Measurements from ENCODE around the gene CPTP.
A peak's percentile ranks its signal among the peaks of the same experiment; 100 is the strongest.

Gene CPTP

GRCh38 chr1:1373051-1373814 is 48.6 kb downstream of the CPTP start:
- peaks cover 26% of the 10 kb centered on the region for H3K79me1 ChIP-seq (ENCODE audit: low read depth, low read length)
- no peak overlapping the region for H3K14ac ChIP-seq (ENCODE audit: low read length)
- H2BK12ac ChIP-seq (ENCODE audit: low read length), result no peak overlapping the region
- H3K4me3 ChIP-seq (ENCODE audit: low read length in 2 of 2), result peak overlapping the region in 1 of 2 donors; percentile 95
- no peak overlapping the region for H3K18ac ChIP-seq (ENCODE audit: low read length)
- H3K9me3 ChIP-seq (replicated peaks in 1 of 2; ENCODE audit: control insufficient read depth in 2 of 2, insufficient read depth in 1 of 2, low read depth in 1 of 2, low read length in 2 of 2), result no peaks in the 10 kb centered on the region
- no peak overlapping the region for H4K91ac ChIP-seq (ENCODE audit: low read depth, low read length, poor library complexity)
- H3K27ac ChIP-seq (replicated peaks; ENCODE audit: low read length), result no peak overlapping the region
- H2AFZ ChIP-seq (ENCODE audit: low read length), result no peak overlapping the region
- no peak overlapping the region for H3K9ac ChIP-seq (ENCODE audit: low read depth, low read length, poor library complexity)
- H3K4me2 ChIP-seq (ENCODE audit: insufficient read depth, low read length, poor library complexity, severe bottlenecking), result no peak overlapping the region
- H4K8ac ChIP-seq (ENCODE audit: low read depth, low read length), result no peak overlapping the region
- WGBS, 2 donors (ENCODE audit: extremely low coverage in 2 of 2, insufficient read length in 2 of 2, insufficient replicate concordance in 1 of 2), result no CpG with 5 or more reads among the region's 26 CpGs
- peaks cover 14 to 15% of the 10 kb centered on the region in 2 donors for H3K36me3 ChIP-seq (replicated peaks in 1 of 2; ENCODE audit: control insufficient read depth in 2 of 2, insufficient read depth in 2 of 2, low read length in 2 of 2)
- H2BK5ac ChIP-seq (ENCODE audit: low read length), result no peak overlapping the region
- H3K4ac ChIP-seq (ENCODE audit: low read length), result no peak overlapping the region
- no peak for DNase-seq (ENCODE audit: low spot score)
- no peak overlapping the region for H2BK120ac ChIP-seq (ENCODE audit: low read depth, low read length)
- no peak overlapping the region for H2BK15ac ChIP-seq (ENCODE audit: low read length)
- H3K4me1 ChIP-seq (ENCODE audit: control insufficient read depth in 2 of 2, insufficient read depth in 1 of 2, low read depth in 1 of 2, low read length in 2 of 2), result peaks cover 13 to 17% of the 10 kb centered on the region in 2 donors
- no peak overlapping the region for H3K23ac ChIP-seq (ENCODE audit: low read depth, low read length, poor library complexity)
- no peaks in the 10 kb centered on the region for H3K27me3 ChIP-seq (ENCODE audit: control insufficient read depth in 3 of 3, insufficient read depth in 3 of 3, low read depth in 1 of 3, low read length in 3 of 3)
- H2AK5ac ChIP-seq (ENCODE audit: low read depth, low read length), result peak overlapping the region; percentile 28

- no peaks in the 10 kb centered on the region for H3K27me3 ChIP-seq (ENCODE audit: control insufficient read depth in 3 of 3, insufficient read depth in 3 of 3, low read depth in 1 of 3, low read length in 3 of 3)
- peak overlapping the region; percentile 97 for H3K18ac ChIP-seq (ENCODE audit: low read length)
- peaks cover 14 to 15% of the 10 kb centered on the region in 2 donors for H3K36me3 ChIP-seq (replicated peaks in 1 of 2; ENCODE audit: control insufficient read depth in 2 of 2, insufficient read depth in 2 of 2, low read length in 2 of 2)
- H3K4me2 ChIP-seq (ENCODE audit: insufficient read depth, low read length, poor library complexity, severe bottlenecking), result peak overlapping the region; percentile 96
- no peak for DNase-seq (ENCODE audit: low spot score)
- H3K9ac ChIP-seq (ENCODE audit: low read depth, low read length, poor library complexity), result peak overlapping the region; percentile 94
- H4K8ac ChIP-seq (ENCODE audit: low read depth, low read length), result no peak overlapping the region
- peak overlapping the region; percentile 56 for H3K14ac ChIP-seq (ENCODE audit: low read length)
- peak overlapping the region; percentile 95 for H2AK5ac ChIP-seq (ENCODE audit: low read depth, low read length)
- H2BK15ac ChIP-seq (ENCODE audit: low read length), result peak overlapping the region; percentile 81
- H2BK120ac ChIP-seq (ENCODE audit: low read depth, low read length), result peak overlapping the region; percentile 91
- peak overlapping the region; percentile 95 to 98 for H3K4me3 ChIP-seq (ENCODE audit: low read length in 2 of 2)
- no peak overlapping the region for H2BK12ac ChIP-seq (ENCODE audit: low read length)
- H3K79me1 ChIP-seq (ENCODE audit: low read depth, low read length), result peaks cover 26% of the 10 kb centered on the region
- WGBS, 2 donors (ENCODE audit: extremely low coverage in 2 of 2, insufficient read length in 2 of 2, insufficient replicate concordance in 1 of 2), result no CpG with 5 or more reads among the region's 52 CpGs
- no peak overlapping the region for H4K91ac ChIP-seq (ENCODE audit: low read depth, low read length, poor library complexity)
- H3K4ac ChIP-seq (ENCODE audit: low read length), result no peak overlapping the region
- no peak overlapping the region for H3K27ac ChIP-seq (replicated peaks; ENCODE audit: low read length)
- H2BK5ac ChIP-seq (ENCODE audit: low read length), result peak overlapping the region; percentile 87
- H3K9me3 ChIP-seq (replicated peaks in 1 of 2; ENCODE audit: control insufficient read depth in 2 of 2, insufficient read depth in 1 of 2, low read depth in 1 of 2, low read length in 2 of 2), result no peaks in the 10 kb centered on the region
- H3K23ac ChIP-seq (ENCODE audit: low read depth, low read length, poor library complexity), result peak overlapping the region; percentile 98
- no peak overlapping the region for H2AFZ ChIP-seq (ENCODE audit: low read length)
- H3K4me1 ChIP-seq (ENCODE audit: control insufficient read depth in 2 of 2, insufficient read depth in 1 of 2, low read depth in 1 of 2, low read length in 2 of 2), result peaks cover 13 to 17% of the 10 kb centered on the region in 2 donors
These were observed 49.4 kb downstream of the CPTP start for GRCh38 chr1:1373815-1374588.

DNA sequence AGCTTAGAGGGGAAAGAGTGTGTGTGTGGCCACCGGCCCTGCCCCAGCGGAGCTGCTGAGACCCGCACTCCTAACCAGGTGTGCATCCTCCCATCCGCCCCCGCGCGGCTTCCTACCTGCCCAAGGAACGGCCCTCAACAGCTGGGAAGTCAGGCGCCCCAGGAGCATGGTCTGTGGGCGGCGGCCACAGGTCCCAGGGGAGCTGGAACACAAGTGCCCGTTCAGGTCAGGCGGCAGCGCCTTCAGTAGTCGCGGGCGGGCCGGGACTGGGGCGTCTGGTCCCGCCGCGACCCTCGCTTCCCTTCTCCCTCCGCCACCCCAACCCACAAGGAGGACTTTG is 50.0 kb downstream of the CPTP start:
- Histone ChIP-seq H2BK12ac (ENCODE audit: low read length) (no peak overlapping the region), H3K27ac (replicated peaks; ENCODE audit: low read length) (peak overlapping the region; percentile 78), H2BK5ac (ENCODE audit: low read length) (peak overlapping the region; percentile 87), H3K4me3 (ENCODE audit: low read length in 2 of 2) (peak overlapping the region; percentile 95 to 98), H3K23ac (ENCODE audit: low read depth, low read length, poor library complexity) (peak overlapping the region; percentile 98), H2AK5ac (ENCODE audit: low read depth, low read length) (peak overlapping the region; percentile 95), H3K4me2 (ENCODE audit: insufficient read depth, low read length, poor library complexity, severe bottlenecking) (peak overlapping the region; percentile 96), H4K8ac (ENCODE audit: low read depth, low read length) (no peak overlapping the region), H3K27me3 (ENCODE audit: control insufficient read depth in 3 of 3, insufficient read depth in 3 of 3, low read depth in 1 of 3, low read length in 3 of 3) (no peaks in the 10 kb centered on the region), H2BK120ac (ENCODE audit: low read depth, low read length) (peak overlapping the region; percentile 91), H3K36me3 (replicated peaks in 1 of 2; ENCODE audit: control insufficient read depth in 2 of 2, insufficient read depth in 2 of 2, low read length in 2 of 2) (peaks cover 14 to 15% of the 10 kb centered on the region in 2 donors), H3K4me1 (ENCODE audit: control insufficient read depth in 2 of 2, insufficient read depth in 1 of 2, low read depth in 1 of 2, low read length in 2 of 2) (peaks cover 13 to 17% of the 10 kb centered on the region in 2 donors), H2AFZ (ENCODE audit: low read length) (peak overlapping the region; percentile 88), H3K9ac (ENCODE audit: low read depth, low read length, poor library complexity) (peak overlapping the region; percentile 94), H3K18ac (ENCODE audit: low read length) (peak overlapping the region; percentile 97), H3K4ac (ENCODE audit: low read length) (no peak overlapping the region), H3K14ac (ENCODE audit: low read length) (peak overlapping the region; percentile 82), H3K79me1 (ENCODE audit: low read depth, low read length) (peaks cover 26% of the 10 kb centered on the region), H2BK15ac (ENCODE audit: low read length) (peak overlapping the region; percentile 81), H4K91ac (ENCODE audit: low read depth, low read length, poor library complexity) (no peak overlapping the region), H3K9me3 (replicated peaks in 1 of 2; ENCODE audit: control insufficient read depth in 2 of 2, insufficient read depth in 1 of 2, low read depth in 1 of 2, low read length in 2 of 2) (no peaks in the 10 kb centered on the region)
- DNase-seq (ENCODE audit: low spot score), result no peak
- WGBS, 2 donors (ENCODE audit: extremely low coverage in 2 of 2, insufficient read length in 2 of 2, insufficient replicate concordance in 1 of 2), result no CpG with 5 or more reads among the region's 24 CpGs
